Measurements from ENCODE around the gene GAN. TPM values are rescaled to one million over a fixed set of nuclear protein-coding genes. Genes with fewer than 3 reads are reported as not detected.

GAN gene
- total and polyA plus RNA-seq, 9 of the 15 experiments (the other 6 are each of a cell fraction or from before 2014, with no cell fraction given) = 0.83 to 15.1 (median 5.2) TPM

DNA sequence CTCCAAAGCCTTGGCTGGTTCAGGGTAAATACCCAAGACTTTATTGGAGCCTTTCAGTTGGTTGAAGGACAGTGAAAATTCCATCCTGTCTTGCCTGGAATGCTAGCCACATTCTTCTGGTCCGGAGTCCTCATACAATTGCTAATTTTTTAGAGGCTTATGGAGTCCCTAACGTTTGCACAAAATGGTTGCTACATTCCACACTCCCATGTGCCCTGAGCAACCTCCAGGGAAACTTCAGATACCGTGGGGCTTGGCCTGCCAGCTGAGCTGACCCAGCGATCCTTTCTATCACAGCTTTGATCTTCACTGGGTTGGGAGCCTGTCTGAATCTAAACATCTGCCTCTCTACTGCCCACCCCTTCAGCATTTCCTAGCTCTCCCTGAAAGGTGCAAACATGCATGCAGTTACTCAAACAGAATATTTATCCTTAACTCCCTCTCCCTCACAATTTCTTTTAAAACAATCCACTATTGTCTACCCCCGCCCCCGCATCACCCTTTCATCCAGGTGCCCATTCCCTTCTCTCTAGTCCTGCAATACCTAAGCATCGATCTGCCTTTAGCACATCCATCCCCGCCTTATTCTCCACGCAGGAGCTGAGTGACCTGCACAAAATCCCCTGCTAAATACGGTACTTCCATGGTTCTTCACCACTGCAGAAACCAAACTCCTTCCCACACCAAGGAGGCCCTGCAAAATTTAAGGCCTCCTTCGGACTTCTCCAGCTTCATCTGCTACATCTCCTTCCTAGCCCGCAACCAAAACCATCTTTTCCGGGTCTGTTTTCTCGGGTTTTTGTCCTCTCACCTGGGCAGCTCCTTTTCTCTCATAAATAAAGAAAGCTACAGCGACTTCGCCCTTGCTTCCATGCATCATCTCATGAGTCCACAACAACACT, 810 bp upstream of the GAN start:
- peak in 2 of 4 experiments; percentile 26 to 31 for DNase-seq (ENCODE audit: extremely low read depth in 1 of 4, low spot score in 3 of 4)
- H3K9ac ChIP-seq (ENCODE audit: insufficient read depth in 1 of 2, low read depth in 2 of 2, low read length in 2 of 2) = peak overlapping the region; percentile 82 to 97
- WGBS (ENCODE audit: insufficient coverage, low coverage, missing lambda C conversion rate) = 6% methylated on average over 16 of the region's 16 CpGs
- peaks cover 4% of the 10 kb centered on the region; the same call in 1 of the 3 replicates for H3K36me3 ChIP-seq (ENCODE audit: control insufficient read depth, insufficient read depth, low read length)
- peaks cover 50% of the 10 kb centered on the region for H3K79me2 ChIP-seq (ENCODE audit: control insufficient read depth, insufficient read depth, low read length)
- in situ Hi-C loops (cut with MboI) = no loop called here
- no peaks in the 10 kb centered on the region for H3K9me3 ChIP-seq (replicated peaks; ENCODE audit: control insufficient read depth, insufficient read depth, low read depth, low read length)
- peak overlapping the region; percentile 96 for H2AFZ ChIP-seq (ENCODE audit: low read depth, low read length)
- intact Hi-C loops (cut with micrococcal nuclease) = no loop called here
- peak overlapping the region; percentile 97 for H3K4me2 ChIP-seq (ENCODE audit: insufficient read depth, low read length)
- no peak for FAIRE-seq
- H3K27me3 ChIP-seq (ENCODE audit: control insufficient read depth in 2 of 2, insufficient read depth in 2 of 2, low read length in 2 of 2) = no peaks in the 10 kb centered on the region
- no peak for ATAC-seq
- H3K4me3 ChIP-seq = peak overlapping the region; percentile 80
- H3K9me1 ChIP-seq (ENCODE audit: control insufficient read depth, insufficient read depth, low read length) = no peaks in the 10 kb centered on the region
- TSS peak; percentile 85 for BruUV-seq (replicated peaks)
- POLR2A ChIA-PET = interaction anchor here (0.5 to 1.7 kb wide), 11 partner anchors 10 to 542 kb away, joined by 3 to 11 read pairs (median 4); no protein-coding TSS in a partner anchor
- peaks cover 13% of the 10 kb centered on the region for H4K20me1 ChIP-seq (replicated peaks; ENCODE audit: control insufficient read depth, insufficient read depth, low read length)
- peak overlapping the region; percentile 87 for H3K27ac ChIP-seq (ENCODE audit: extremely low read depth, low read depth, low read length)
- CTCF ChIA-PET (ENCODE audit: low intra/inter-chr PET ratio) = no interaction called here
- H3K4me1 ChIP-seq (replicated peaks in 1 of 2; ENCODE audit: control insufficient read depth in 2 of 2, insufficient read depth in 2 of 2, low read length in 2 of 2) = peaks cover 17 to 22% of the 10 kb centered on the region in 2 experiments
- TF ChIP-seq, protein P1, sequence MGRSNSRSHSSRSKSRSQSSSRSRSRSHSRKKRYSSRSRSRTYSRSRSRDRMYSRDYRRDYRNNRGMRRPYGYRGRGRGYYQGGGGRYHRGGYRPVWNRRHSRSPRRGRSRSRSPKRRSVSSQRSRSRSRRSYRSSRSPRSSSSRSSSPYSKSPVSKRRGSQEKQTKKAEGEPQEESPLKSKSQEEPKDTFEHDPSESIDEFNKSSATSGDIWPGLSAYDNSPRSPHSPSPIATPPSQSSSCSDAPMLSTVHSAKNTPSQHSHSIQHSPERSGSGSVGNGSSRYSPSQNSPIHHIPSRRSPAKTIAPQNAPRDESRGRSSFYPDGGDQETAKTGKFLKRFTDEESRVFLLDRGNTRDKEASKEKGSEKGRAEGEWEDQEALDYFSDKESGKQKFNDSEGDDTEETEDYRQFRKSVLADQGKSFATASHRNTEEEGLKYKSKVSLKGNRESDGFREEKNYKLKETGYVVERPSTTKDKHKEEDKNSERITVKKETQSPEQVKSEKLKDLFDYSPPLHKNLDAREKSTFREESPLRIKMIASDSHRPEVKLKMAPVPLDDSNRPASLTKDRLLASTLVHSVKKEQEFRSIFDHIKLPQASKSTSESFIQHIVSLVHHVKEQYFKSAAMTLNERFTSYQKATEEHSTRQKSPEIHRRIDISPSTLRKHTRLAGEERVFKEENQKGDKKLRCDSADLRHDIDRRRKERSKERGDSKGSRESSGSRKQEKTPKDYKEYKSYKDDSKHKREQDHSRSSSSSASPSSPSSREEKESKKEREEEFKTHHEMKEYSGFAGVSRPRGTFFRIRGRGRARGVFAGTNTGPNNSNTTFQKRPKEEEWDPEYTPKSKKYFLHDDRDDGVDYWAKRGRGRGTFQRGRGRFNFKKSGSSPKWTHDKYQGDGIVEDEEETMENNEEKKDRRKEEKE (IDR thresholded peaks at IDR 0.05; ENCODE audit: borderline replicate concordance in 1 of 2, control insufficient read depth in 1 of 2, low read depth in 2 of 2, low read length in 1 of 2) = no peak
- TF ChIP-seq, protein P2, sequence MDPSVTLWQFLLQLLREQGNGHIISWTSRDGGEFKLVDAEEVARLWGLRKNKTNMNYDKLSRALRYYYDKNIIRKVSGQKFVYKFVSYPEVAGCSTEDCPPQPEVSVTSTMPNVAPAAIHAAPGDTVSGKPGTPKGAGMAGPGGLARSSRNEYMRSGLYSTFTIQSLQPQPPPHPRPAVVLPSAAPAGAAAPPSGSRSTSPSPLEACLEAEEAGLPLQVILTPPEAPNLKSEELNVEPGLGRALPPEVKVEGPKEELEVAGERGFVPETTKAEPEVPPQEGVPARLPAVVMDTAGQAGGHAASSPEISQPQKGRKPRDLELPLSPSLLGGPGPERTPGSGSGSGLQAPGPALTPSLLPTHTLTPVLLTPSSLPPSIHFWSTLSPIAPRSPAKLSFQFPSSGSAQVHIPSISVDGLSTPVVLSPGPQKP (CRISPR knock-in tag; IDR thresholded peaks at IDR 0.05) = no peak
- TF ChIP-seq MECOM (CRISPR knock-in tag; IDR thresholded peaks at IDR 0.05) (peak; percentile 48; the same call in 1 of the 2 replicates), MAFG (tag; conservative IDR thresholded peaks at IDR 0.05) (no peak), NCOA1 (IDR thresholded peaks at IDR 0.05; ENCODE audit: low read depth) (no peak), TEAD4 (IDR thresholded peaks at IDR 0.05; ENCODE audit: low read length) (peak; percentile 8; the same call in 1 of the 2 replicates), TEAD4 (CRISPR knock-in tag; IDR thresholded peaks at IDR 0.05; ENCODE audit: borderline replicate concordance) (no peak), ARNT (IDR thresholded peaks at IDR 0.05) (0 out of 4 replicates have a peak, but pooled peaks of 1 of the 2 experiments have one; percentile 22), CXXC5 (CRISPR knock-in tag; IDR thresholded peaks at IDR 0.05) (no peak), ZNF766 (CRISPR knock-in tag; conservative IDR thresholded peaks at IDR 0.05) (0 out of 2 replicates have a peak, but pooled peaks have one; percentile 6), CSDE1 (IDR thresholded peaks at IDR 0.05) (no peak), ZFX (CRISPR knock-in tag; IDR thresholded peaks at IDR 0.05) (peak; percentile 47; the same call in 1 of the 2 replicates), NBN (IDR thresholded peaks at IDR 0.05; ENCODE audit: low read depth) (no peak), OTX1 (CRISPR knock-in tag; IDR thresholded peaks at IDR 0.05) (0 out of 2 replicates have a peak, but pooled peaks have one; percentile 7), EGR1 (conservative IDR thresholded peaks at IDR 0.05) (peak; percentile 81)
- TF ChIP-seq, protein P3, sequence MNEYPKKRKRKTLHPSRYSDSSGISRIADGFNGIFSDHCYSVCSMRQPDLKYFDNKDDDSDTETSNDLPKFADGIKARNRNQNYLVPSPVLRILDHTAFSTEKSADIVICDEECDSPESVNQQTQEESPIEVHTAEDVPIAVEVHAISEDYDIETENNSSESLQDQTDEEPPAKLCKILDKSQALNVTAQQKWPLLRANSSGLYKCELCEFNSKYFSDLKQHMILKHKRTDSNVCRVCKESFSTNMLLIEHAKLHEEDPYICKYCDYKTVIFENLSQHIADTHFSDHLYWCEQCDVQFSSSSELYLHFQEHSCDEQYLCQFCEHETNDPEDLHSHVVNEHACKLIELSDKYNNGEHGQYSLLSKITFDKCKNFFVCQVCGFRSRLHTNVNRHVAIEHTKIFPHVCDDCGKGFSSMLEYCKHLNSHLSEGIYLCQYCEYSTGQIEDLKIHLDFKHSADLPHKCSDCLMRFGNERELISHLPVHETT (CRISPR knock-in tag; conservative IDR thresholded peaks at IDR 0.05 in 1 of 2, IDR thresholded peaks at IDR 0.05 in 1 of 2) = peak in 1 of 2 experiments; percentile 1; a peak in 1 of 4 replicates
